GM19455 (cell line): ENCODE data around the gene CTNND2.
"Not testable (repeated sequence)": the region's sequence is repeated elsewhere in the genome, so short reads cannot be mapped to it uniquely, and the experiment has no call there.

Experiments
- ATAC-seq: cut with Tn5 transposase; IDR thresholded peaks from one replicate; pipeline ENCODE4 v1.9.1; 2021; ENCODE audit not compliant: unreplicated experiment

The CTNND2 gene

DNA sequence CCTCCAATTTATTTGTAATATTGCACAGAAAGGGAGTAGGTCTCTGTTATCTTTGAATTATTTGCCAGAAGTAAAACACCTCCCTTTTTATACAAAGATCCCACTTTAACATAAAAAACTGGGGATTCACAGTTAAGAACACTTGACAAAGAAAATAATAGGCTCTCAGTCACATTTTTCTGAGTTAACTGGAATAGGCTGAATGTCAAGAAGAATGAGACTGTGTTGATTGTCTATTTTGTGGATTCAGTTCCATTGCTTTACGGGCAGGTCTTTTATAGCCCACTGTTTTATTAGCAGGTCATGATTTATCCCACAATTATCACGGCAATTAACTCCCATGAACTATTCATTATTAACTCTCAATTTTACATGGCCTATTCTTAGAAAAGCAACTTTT is 427.4 kb downstream of the CTNND2 start:
- ATAC-seq: no peak

DNA sequence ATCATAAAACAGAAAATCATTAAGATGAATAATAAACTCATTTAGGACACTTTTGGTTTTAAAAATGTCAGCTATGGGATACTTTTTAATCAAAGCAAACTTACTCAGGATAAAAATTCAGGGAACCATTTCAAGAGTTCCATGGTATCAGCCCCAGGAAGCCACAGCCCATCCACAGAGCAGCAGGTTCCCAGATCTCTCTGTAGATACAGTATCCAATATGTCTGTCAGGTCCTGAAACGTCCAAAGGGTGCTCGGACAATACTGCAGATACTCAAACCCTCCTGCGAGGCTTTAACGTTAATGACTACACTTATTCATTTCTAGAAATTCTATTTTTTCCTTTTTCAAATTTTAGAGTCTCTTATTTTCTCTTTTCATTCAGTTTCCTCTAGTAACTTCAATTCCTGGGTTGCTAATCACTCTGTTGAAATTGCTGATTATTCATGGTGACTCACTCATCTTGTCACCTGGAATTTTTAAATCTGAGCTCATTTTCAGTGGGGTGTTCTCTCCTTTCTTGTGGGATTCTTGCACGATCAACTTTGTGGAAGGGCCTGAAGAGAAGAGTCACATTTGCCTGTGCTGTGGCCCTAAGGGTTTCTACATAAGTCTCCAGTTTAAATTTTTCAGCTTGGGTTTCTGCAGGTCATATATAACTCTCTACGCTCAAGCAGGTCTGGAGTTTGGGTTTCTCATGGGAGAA is 435.8 kb downstream of the CTNND2 start:
- no peak for ATAC-seq

DNA sequence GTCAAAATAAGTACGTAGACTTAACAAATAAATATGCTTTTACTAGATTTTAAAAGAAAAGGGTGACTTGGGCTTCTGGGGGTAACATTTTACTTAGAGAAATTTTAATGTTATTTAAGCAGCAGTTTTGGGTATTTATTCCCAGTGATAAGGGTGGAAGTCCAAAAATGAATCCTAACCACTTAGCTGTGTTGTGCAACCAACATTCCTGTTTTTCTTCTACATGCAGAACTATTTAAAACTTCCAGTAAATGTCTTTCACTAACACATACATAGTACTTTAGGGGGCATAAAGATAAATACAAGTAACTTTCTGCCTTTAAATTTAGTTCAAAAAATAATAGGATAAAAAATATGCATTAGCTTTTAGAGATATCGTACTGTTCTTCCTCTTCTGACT is 436.7 kb downstream of the CTNND2 start:
- ATAC-seq: no peak

DNA sequence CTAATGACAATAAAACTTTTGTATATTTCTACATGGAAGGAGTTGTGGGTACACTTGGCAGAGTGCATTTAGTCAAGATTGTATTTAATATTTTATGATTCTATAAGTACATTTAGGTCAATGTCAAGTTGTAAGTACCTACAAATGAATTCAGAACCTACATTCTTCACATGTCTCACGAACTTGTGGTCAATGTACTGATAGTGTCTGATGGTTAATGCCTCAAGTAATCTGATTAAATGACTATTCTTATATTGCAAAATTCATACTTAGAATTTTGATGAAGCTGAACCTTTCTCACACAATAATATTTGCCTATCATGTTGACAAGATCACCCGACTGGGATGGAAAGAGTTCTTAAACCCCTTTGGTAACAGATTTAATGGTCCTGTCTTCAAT is 444.5 kb downstream of the CTNND2 start:
- no peak for ATAC-seq

DNA sequence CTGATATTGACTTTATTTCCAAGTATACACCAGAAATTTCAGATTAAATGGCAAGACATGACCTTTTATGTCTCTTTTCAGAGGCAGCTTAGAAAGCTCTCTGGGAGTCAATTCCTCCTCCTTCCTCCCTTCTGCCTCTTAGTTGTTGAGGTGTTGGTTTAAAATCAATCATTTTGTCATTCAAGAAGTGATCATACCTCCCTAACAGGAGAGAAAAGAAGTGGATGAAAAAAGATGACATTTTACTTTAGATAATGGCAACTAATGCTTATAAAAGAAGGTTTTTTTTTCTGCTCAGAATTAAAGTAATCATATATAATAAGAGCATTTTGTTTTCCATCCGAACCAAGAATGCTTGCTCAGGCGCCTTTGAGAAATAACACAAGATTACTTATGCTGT is 448.7 kb downstream of the CTNND2 start:
- ATAC-seq: no peak

DNA sequence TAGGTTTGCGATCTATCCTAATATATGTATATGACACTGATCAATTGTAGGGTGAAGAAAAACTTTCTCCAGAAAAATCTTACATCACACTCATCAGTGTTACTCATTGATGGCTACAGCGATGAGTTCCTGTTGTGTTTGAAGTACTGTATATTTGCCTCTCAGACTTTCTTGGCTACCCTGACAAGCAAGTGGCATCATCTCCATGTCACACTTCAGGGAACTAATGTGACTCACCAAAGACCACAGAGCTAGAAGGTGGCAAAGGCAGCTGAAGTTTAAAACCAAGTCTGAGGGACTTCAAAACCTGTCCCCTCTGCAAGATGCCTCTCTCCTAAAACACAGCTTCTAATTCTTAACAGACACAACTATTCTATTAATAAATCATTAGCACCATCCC is 451.4 kb downstream of the CTNND2 start:
- no peak for ATAC-seq

DNA sequence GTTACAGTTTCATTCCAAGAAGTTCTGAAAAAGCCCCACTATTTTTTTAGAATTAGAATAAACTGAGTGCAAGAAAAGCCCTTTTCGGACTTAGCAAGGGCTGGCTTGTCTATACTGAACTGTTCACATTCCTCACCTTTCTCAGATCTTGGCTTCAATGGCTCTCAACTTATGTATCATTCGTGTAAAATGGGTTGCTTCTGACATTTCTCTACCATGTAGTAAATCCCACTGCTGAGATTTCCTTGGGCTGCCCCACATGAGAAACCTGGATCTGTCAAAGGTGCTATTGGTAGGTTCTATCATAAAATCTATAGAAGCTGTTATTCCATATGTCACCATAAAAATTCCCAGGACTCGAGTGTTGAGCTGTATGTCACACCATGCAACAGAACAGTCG is 454.3 kb downstream of the CTNND2 start:
- ATAC-seq: no peak

DNA sequence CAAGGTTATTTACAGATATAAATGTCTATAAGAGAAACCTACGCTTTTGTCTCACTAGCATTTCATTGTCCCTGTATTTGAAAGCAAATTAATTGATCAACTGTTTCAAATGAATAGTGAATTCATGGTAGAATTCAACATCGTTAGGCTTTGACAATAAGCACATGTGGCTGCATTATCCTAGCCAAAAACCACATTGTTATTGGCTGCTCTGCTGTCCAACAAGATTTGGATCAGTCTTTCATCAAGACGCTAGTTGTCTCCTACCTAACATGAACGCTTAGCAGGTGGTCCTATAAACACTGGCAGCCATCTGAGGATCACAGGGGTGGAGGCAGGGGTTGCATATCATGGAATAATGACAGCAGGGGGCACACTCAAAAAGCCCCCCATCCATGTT is 455.0 kb downstream of the CTNND2 start:
- no peak for ATAC-seq

DNA sequence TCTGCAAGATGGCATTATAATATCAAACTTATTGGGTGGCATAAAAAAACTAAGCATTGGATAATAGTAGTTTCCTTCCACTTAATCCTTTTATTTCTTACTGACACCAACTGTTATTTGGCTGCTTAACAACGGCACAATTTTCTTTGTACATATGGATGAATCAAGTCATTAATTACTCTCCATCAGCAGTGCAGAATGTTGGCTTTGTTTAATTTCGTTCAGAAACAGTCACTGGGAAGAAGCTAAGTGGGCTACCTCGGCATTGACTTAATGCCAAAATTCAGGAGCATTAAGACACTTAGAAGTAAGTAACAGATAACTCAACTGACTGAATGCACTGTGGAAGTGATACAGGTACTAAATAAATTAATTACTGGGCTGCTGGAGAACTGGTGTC is 460.4 kb downstream of the CTNND2 start:
- no peak for ATAC-seq

DNA sequence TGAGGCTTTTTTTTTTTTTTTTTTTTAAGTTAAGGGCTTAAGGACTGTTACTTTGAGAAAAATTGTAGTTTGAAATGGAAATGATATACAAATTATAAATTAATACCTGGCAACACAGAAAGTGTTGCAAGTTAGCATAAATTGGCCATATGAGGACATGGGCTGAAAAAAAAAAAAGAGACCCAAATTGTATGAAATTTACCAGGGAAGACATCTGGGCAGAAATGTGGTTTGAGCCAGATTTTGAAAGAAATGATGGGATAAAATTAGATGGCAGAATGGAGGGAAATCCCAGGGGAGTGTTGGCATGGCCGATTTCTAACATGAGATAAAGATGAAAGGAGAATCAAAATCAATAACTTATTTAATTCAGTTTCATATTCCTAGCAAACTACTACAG is 472.1 kb downstream of the CTNND2 start:
- ATAC-seq: no peak

DNA sequence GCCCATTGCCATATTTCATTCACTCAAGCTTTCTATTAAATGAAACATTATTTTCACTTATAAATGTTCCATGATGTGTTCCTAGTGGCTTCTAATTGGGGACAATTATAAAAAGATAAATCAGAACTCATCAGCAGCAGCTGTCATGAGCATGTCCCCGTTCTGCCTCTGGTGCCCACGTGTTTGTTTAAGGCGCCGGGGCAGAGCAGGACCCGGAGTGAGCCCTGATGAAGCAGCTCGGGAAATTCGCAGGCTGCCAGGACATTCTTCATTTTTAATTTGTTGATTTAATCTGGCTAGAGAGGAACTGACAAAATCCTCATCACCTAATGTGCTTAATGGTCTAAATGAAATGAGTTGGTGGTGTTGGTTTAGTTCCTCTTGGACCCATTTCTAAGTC is 475.0 kb downstream of the CTNND2 start:
- no peak for ATAC-seq

DNA sequence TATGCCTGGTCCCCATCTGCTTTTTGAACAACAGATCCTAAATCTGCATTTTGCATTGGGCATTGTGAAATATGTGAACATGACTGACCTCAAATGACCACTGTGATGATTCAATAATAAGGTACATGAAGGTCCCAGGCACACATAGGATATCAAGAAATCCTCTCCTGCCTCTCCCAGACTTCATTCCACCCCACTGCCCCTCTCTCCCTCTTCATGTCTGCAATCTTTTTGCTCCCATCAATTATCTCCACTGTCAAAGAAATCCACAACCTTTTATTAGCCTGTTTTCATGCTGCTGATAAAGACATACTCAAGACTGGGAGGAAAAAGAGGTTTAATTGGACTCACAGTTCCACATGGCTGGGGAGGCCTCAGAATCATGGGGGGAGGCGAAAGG is 476.7 kb downstream of the CTNND2 start:
- ATAC-seq: no peak

DNA sequence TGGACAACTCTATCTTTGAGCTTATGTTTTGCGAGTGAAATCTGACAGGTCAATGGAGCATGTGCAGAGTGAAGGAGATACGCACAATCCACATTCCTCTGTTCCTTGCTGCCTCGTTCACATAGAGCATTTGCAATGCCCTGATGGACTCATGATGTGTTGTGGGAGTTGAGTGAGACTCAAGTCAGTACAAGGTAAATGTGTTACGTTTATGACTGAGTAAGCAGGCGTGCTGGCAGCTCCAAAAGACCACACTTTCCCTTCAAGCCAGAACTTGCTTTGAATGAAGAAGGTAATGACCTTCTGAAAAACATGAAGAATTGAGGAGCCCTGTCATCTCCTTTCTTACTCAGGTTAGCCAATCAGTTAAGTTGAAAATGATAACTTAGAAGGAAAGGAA is 477.8 kb downstream of the CTNND2 start:
- no peak for ATAC-seq

DNA sequence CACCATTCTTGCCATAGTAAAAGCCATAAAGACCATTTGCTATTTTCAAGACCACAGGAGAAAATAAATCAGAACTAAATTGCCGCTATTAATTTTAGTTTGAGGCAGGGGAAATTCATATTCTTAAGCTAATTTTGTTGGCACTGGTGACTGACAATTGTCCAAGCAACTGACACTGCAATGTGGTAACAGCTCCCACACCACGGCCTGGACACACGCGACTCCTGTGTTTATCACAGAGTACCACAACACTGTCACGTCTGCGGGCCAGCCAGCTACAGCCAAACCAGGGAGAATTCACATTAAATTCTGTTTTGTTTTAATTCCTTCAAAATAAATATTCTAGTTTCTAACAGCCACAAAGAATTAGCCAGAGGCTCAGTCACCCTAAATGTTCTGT is 481.9 kb downstream of the CTNND2 start:
- ATAC-seq: no peak

DNA sequence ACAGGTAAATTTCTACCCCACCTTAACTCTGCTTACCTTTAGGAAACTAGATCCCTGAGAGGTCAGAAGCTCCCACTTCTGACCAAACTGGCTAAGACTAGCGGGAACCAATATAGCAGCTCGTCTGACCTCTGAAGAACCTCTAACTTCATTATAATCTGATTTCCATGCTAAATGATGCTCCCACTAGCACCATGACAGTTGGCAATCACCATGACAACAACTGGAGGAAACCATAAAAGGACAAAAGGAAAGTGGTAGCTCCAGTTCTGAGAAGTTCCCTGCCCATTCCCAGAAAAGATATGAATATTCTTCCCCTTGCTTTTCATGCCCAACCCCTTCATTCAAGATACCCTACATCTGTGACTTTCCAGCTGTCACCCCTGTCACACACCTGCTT is 483.3 kb downstream of the CTNND2 start:
- no peak for ATAC-seq

DNA sequence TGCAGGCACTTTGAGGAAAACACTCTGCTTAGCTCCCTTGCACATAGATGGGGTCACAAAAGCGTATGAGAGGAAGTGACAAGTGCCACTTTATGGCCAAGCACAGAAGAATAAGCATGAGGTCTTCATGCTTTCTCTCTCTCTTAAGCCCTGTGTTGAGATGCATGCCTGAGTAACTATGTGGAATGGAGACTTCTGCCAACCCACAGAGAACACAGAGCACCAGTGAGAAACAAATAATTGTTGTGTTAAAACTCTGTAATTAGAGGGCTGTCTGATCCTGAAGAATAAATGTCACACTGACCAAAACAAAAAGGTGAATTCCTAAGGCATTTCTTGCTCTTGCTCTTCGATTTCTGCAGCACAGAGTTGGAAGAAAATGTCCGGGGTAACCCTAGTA is 488.5 kb downstream of the CTNND2 start:
- no peak for ATAC-seq

DNA sequence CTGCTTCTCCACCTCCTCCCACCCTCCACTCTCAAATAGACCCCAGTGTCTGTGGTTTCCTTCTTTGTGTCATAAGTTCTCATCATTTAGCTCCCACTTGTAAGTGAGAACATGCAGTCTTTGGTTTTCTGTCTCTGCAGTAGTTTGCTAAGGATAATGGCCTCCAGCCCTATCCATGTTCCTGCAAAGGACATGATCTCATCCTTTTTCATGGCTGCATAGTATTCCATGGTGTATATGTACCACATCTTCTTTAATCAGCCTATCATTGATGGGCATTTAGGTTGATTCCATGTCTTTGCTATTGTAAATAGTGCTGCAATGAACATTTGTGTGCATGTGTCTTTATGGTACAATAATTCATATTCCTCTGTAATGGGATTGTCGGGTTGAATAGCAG is 489.5 kb downstream of the CTNND2 start:
- ATAC-seq: not testable (repeated sequence)

DNA sequence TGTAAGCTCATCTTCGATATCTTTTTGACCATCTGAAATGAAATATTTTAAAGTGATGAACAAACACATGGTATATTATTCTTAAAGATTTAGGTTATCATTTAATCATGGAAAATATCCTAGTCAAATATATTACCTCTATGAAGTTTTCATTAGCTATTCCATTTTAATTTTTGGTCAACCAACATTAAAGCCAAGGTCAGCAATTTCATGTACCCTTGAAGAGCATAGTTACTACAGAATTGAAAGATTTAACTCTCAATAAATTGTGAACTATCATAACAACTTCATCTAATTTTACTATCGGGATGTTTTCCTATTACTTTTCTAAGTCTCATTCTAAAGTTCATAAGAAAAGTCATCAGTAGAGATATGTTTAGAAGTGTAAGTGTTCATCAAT is 492.6 kb downstream of the CTNND2 start:
- no peak for ATAC-seq

DNA sequence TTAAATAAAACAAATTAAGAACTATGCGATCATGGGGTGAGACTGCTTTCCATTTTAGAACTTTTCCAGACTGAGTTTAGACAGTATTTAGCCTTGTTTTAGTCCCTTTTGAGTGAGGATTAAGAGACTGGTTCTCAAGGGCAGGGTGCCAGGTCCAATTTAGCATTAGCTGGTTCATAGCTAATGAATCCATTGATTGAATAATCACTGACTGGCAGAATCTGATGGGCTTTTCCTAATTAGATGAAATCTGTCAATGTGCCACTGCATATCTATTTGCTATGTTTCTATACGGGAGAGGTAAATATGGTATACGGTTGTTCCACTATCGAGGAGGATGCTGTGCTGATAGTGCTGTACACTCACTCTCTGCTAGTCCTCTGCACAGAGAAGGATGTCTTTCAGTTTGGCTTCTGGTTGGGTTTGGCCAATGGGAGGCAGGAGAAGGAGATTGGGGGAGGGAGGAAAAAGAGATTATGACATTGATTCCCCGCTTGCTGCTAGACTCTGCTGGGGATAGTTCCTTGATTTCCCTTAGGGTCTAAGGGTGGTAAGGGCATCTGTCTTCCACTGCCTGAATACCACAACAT is 496.6 kb downstream of the CTNND2 start:
- ATAC-seq: no peak

DNA sequence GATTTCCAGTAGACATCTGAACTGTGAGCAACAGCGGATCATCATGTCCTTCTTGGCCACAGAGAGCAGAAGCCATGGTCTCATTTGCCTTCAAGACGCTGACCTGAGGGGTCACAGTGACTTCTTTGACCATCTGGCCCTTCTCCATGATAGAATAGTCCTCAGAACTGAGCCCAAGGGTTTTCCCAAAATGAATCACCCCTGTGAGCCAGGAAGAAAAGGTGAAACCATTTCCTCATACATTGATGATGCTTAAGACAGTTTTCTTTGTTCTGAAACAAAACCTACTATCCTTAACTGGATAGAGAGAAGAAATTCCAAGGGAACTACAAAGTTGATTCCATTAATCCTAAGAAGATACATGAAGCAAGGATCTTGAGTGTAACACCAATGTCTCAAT is 503.9 kb downstream of the CTNND2 start:
- ATAC-seq: no peak

DNA sequence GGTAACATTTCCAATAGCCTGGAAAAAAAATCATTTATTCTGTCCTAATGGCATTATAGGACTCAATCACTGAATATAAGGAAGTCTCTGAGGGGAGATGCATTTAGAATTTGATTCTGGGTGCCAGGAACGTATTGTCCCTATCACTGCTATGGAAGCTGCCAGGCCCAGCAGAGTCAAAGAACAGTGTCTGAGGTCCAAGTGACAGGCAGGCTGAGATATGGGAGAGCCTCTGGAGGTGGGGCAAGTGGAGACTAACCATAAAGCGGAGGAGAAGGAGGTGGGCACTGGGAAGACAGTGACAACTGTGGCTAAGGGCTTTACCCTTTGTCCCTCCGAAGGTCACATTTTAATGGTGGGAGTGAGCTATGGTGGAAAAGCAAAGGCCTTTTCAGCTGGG is 505.5 kb downstream of the CTNND2 start:
- no peak for ATAC-seq

DNA sequence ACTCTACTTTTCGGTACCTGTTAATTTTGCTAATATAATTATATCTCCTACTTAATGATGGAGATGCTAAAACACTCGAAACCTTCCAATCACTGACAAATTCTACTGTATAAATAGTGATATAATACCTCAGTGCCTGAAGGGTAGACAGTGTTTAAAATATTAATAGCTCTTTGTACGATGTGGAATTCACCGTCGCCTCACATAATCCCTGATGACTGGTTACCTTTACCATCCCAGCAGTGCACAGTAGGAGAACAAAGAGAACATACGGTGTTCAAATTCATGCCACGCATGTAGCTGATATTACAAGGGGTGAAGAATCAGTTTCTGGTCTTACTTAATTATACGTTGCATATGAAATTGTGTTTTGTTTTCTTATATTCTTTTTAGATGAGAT is 506.7 kb downstream of the CTNND2 start:
- no peak for ATAC-seq

DNA sequence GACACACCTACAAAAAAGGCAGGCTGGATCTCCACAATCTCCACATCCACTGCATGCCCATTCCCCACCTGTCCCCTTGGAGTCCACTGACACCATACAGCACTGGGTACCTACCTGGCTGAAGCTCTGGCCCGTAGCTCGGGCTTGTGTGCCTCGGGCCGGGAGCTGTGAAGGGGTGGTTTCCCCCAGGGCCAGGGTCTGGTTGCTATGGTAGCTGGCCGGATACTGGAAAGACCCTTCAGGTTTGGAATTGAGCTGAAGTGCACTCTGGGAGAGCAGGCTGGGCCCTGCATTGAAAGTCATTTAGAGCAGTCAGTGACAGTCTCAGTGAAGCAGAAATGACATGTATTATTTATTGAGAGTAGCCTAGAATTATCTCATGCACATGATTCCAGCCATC is 507.3 kb downstream of the CTNND2 start:
- ATAC-seq: no peak
